ENCODE results near the gene TOX2. TPM values are rescaled to one million over a fixed set of nuclear protein-coding genes. Genes with fewer than 3 reads are reported as not detected.

TOX2 gene
- total RNA-seq, 2 experiments from 2014 or later, result 0.34 to 0.63 TPM

DNA sequence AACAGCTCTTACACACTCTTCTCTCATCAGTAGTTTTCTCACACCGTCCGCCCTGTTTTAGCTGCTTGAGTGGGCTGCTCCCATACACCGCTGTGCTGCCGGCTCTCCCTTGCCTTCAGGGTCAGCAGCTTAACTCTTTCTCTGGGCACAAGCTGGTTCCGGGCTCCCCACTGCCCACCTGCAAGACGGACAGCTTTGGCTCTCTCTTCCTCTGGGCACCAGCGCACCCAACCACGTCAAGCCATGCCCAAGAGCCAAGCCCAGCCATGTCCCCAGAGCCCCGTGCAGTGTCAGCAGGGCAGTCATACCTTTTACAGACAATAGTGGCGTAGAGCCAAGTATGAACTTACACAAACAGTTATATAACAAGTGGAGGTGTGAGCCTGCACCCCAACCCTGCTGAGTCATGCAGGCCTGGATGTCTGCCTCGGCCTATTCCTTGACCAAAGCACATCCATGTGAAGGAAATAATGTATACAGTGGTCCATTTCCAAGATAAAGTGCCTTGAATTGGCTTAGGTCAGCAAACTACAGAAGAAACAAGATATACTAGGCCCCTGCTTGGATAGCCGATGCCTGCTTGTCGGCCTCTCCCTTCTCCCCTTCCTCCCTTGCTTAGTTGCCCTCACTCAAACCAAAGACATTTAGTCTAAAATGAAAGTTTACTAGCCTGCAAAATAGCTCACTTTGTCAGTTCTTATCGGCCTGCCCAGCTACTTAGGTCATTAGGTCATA, 183.0 kb downstream of the TOX2 start:
- ChIA-PET POLR2A (no interaction called here), CTCF (interaction anchor here (0.7 to 1.9 kb wide), 3 partner anchors 16 to 112 kb away, joined by 3 to 4 read pairs (median 3); no protein-coding TSS in a partner anchor)

DNA sequence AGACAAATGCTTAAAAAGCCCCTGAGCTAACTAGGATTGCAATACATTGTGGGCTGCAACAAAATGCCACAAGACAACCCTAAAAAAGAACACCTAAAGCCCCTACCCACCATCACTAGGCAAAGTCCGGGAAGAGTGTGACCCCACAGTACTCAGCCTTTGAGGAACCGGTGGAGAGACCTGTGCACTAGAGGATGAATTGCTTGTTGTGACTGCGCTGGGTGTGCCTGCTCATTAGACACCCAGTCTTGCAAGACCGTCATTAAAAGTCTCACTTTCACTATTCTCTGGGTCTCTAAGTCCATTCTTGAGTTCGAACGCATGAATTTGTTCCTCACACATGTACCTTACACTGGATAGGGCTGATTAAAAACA, 183.6 kb downstream of the TOX2 start:
- ChIA-PET POLR2A (no interaction called here), CTCF (interaction anchor here (0.7 to 1.9 kb wide), 3 partner anchors 17 to 113 kb away, joined by 3 to 4 read pairs (median 3); no protein-coding TSS in a partner anchor)

DNA sequence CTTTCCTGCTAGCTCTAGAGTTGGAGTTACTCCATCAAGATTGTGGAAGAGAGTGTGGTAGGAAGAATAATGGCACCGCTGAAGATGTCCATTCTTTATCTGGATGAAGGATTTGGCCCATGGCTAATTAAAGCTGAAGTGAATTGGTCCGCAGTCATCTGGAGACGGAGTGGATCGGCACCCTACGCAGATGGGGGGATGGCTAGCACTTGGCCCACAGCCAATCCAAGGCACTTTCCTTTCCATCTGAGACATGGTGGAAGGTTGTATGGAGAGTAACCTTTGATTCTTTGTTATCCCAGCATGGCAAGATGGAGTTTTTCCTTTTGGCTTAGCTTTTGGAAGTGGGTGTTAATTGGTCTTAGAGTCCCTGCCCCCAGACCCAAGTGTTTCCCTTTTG, 184.0 kb downstream of the TOX2 start:
- ChIA-PET POLR2A (no interaction called here), CTCF (interaction anchor here (0.7 to 1.9 kb wide), 3 partner anchors 17 to 113 kb away, joined by 3 to 4 read pairs (median 3); no protein-coding TSS in a partner anchor)

DNA sequence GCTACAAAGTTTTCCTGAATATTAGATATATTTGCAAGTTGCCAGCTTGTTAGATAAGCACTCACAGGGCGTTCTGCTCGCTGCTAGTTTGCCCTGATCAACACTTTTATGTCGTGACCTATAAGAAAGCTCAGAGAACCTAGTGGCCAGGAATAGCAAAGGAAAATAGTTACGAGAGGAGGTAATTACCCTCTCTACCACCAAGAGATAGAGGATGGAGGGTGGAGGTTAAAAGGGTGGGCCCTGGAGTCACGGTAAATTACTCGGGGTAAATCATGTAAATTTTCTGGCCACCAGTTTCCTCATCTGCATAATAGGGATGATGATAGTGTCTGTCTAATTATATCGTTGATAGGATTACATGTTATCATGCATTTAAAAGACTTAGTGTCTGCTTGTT, 185.2 kb downstream of the TOX2 start:
- ChIA-PET POLR2A (no interaction called here), CTCF (interaction anchor here (1.1 to 1.9 kb wide), 2 partner anchors 19 to 90 kb away, joined by 3 to 4 read pairs; no protein-coding TSS in a partner anchor)

DNA sequence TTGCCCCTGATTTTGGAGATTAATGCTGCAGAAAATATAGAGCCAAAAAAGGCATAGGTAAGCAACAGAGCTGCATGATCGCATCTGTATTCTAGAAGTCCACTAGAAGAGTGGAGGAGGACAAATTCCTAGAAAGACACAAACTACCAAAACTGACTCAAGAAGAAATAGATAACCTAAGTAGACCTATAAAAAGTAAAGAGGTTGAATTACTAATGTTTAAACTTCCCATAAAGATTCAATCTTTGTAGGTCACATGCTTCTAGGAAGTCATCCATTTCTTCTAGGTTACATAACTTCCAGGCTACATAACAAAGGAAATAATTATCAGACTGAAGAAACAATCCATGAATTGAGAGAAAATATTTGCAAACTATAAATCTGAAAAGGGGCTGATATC, 187.9 kb downstream of the TOX2 start:
- CTCF ChIA-PET, result no interaction called here

DNA sequence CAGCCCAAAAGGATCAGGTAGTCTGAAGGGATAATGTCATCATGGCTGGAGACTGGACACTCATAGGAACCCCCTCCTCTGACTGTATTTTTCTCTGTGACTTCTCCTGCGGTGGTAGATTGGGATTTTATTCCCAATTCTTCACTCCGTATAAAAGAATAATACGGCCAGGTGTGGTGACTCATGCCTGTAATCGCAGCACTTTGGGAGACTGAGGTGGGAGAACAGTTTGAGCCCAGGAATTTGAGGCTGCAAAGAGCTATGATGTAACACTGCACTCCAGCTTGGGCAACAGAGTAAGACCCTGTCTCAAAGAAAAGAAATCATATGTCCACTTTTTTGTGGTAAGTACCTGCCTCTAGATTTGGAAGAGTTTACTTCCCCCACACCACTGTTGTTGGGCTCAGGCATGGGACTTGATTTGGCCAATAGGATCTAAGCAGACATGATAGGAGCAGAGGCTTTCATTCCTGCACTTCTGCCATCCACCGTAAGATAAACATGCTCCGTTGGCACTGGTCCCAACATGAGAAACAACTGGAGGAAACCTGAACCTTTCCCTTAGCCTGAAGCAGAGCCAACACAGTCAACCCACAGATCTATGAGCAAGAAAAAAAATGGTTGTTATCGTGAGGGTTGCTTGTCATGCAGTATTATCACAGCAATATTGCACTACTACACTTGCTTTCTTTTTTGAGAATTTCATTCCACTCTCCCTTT, 190.3 kb downstream of the TOX2 start:
- ChIA-PET CTCF (no interaction called here), POLR2A (no interaction called here)

More for the DNA sequence above, 187.9 kb downstream of the TOX2 start:
- POLR2A ChIA-PET, result no interaction called here

DNA sequence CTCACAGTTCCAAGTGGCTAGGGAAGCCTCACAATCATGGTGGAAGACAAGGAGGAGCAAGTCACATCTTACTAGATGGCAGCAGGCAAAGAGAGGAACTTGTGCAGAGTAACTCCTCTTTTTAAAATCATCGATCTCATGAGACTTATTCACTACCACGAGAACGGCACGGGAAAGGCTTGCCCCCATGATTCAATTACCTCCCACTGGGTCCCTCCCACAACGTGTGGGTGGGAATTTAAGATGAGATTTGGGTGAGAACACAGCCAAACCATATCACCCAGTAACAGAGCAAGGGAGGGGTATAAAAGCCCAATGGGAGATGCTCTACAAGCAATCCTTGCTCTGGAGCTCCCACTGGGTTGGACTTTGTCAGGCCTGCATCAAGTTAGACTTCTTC, 192.0 kb downstream of the TOX2 start:
- ChIA-PET CTCF (no interaction called here), POLR2A (no interaction called here)

DNA sequence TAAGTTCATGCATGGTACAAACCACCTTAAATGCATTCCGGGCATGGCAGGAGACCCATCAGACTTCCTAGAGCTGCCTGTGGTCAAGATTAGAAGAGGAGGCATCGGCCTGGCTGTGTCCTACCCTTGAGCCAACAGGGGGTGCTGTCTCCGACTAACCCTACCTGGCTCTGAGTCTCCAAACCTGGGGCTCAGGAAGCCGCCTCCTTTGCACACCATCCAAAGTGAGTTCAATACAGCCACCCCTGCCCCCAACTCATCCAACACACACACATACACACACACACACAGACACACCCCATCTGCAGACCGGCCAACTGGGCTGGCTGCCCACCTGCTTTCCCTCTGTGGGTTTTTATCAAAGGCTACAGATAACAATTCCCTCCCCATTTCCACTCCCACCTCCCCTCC, 195.3 kb downstream of the TOX2 start:
- ChIA-PET CTCF (interaction anchor here (1.3 kb wide), 1 partner anchor 43 kb away, joined by 3 read pairs; no protein-coding TSS in a partner anchor), POLR2A (no interaction called here)

GRCh38 chr20:44110816-44111568, 196.3 kb downstream of the TOX2 start:
- CTCF ChIA-PET, result no interaction called here

GRCh38 chr20:44111712-44112335, 197.2 kb downstream of the TOX2 start:
- CTCF ChIA-PET, result no interaction called here
- POLR2A ChIA-PET, result no interaction called here

More at GRCh38 chr20:44110816-44111568, 196.3 kb downstream of the TOX2 start:
- POLR2A ChIA-PET, result no interaction called here

DNA sequence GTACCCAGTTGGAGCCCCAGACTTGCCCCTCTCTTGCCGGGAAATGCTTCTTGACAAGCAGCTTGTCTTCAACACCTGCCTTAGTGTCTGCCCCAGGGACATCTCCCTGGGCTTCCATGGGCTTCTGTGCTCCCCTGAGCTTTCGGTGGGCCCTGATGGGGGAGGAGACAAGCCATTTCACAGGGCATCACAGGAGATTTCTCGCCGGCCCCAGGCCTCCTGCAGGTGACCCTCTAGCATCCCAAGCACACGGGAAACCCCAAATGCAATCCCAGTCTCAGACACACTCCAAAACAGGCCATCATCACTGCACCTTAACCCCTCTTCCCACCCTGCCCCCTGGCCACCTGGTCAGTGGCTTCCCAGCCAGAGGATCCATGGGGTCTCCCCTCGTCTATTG, 197.8 kb downstream of the TOX2 start:
- ChIA-PET POLR2A (no interaction called here), CTCF (interaction anchor here (1.5 kb wide), 1 partner anchor 78 kb away, joined by 3 read pairs; no protein-coding TSS in a partner anchor)

DNA sequence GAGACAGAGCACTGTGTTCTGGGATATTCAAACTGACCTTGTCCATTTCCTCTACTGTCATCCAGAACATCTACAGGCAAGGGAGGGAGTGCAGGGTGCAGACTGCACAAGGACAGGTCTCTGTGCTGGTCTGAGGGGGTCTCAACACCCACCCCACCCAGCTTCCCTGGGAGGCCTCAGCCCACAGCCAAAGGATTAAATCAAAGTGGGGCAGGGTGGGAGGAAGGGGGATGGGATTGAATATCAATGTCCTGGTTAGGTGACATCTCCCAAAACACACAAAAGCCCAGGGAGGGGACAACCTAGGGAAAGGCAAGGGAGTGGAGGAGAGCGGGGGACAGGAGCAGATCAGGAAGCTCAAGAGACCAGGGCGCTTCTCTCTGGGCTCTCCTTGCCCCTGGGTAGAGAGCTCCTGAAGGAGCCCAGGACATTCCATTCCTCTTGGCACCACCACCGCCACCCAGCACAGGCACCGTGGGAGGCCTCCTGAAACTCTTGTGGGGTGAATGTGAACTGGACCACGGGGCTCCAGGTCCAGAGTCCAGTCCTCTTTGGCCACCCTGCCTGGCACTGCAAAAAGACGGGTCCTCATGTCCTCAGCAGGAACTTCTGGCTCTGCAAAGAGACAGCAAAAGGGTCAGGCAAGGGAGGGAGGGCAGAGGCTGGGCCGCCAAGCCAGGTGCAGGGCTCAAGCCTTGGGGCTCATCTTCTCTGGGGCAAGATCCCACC, 198.4 kb downstream of the TOX2 start:
- ChIA-PET POLR2A (no interaction called here), CTCF (interaction anchor here (1.5 kb wide), 1 partner anchor 77 kb away, joined by 3 read pairs; no protein-coding TSS in a partner anchor)

DNA sequence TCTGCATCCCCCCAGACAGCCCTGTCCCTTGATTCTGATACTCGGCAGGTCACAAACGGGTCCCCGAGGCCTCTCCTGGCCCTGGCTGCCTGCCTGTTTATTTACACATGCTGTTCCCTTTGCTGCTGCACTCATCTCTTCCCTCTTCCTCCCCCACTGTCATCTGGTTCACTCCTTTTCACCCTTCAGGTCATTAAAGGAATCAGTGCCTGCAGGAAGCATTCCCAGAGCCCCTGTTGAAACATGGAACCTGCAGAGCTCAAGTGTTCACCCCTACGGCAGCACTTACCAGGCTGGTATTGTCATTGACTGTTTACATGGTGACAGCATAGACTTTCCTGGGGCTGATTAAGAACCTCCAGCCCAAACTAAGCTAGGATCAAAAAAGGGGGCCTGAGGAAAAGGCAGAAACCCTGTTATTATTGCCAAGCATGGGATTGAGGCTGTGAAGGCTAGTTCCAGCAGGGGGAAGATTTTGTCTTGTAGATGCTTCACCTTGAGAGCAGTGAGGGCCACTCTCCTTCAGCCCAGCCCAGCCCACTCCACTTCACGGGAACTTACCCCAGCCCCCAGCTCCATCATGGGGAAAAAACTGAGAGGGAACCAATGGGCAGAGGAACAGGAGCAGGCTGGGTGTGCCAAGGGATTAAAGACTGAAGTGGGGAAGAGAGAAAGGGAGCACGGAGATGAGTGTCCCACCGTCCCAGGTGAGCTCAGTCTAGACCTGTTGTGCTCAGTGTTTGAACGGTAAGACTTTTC, 199.1 kb downstream of the TOX2 start:
- CTCF ChIA-PET, result interaction anchor here (1.5 kb wide), 1 partner anchor 77 kb away, joined by 3 read pairs; no protein-coding TSS in a partner anchor
- POLR2A ChIA-PET, result no interaction called here

GRCh38 chr20:44115181-44115580, 200.5 kb downstream of the TOX2 start:
- ChIA-PET CTCF (interaction anchor here (1.3 kb wide), 1 partner anchor 75 kb away, joined by 4 read pairs; no protein-coding TSS in a partner anchor), POLR2A (no interaction called here)

GRCh38 chr20:44115762-44116644, 201.4 kb downstream of the TOX2 start:
- CTCF ChIA-PET, result interaction anchor here (0.6 to 4.7 kb wide), 13 partner anchors 8 to 197 kb away, joined by 3 to 37 read pairs (median 4); partner anchors contain the start of genes FITM2 and JPH2
- POLR2A ChIA-PET, result no interaction called here

GRCh38 chr20:44117296-44118184, 202.9 kb downstream of the TOX2 start:
- POLR2A ChIA-PET, result no interaction called here
- CTCF ChIA-PET, result interaction anchor here (1.0 to 4.7 kb wide), 10 partner anchors 9 to 194 kb away, joined by 3 to 37 read pairs (median 6); partner anchors contain the start of genes FITM2 and JPH2
